ENCODE measurements around the gene DCAF7. TPM values are rescaled to one million over a fixed set of nuclear protein-coding genes. Genes with fewer than 3 reads are reported as not detected.

DCAF7 gene
- total RNA-seq, 1 donor from 2014 or later = 103 TPM

DNA sequence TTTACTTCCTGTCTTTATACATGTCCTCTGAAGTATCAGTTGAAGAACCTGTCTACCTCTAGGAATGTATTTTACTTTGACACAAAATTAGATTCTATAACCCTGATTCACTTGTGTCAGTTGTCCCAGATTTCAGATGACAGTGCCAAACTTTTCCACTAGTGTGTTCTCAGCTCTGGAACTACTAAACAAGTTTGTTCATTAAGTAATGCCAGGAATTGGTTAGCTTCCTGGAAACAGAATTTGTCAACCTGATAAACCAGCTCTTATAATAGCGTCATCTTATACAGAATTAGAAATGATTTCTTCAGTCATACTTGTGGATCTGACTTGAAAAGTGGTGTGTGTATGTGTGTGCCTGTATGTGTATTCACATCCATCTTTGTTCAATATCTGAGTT, 79.3 kb downstream of the DCAF7 start:
- intact Hi-C loops (cut with micrococcal nuclease) = loop anchor here (1.0 to 10.0 kb wide), 3 partner anchors 12 to 665 kb away; partner anchors contain the start of gene TANC2
- Mint-ChIP-seq H3K27ac (no peak overlapping the region), H3K27me3 (no peaks in the 10 kb centered on the region), H3K4me3 (no peak overlapping the region), H3K9me3 (no peaks in the 10 kb centered on the region), H3K4me1 (peaks cover 18% of the 10 kb centered on the region), H3K36me3 (ENCODE audit: low read depth) (peaks cover 26% of the 10 kb centered on the region)
- DNase-seq (no peak), ATAC-seq (ENCODE audit: low read depth) (no peak)
- TF ChIP-seq, protein P1, sequence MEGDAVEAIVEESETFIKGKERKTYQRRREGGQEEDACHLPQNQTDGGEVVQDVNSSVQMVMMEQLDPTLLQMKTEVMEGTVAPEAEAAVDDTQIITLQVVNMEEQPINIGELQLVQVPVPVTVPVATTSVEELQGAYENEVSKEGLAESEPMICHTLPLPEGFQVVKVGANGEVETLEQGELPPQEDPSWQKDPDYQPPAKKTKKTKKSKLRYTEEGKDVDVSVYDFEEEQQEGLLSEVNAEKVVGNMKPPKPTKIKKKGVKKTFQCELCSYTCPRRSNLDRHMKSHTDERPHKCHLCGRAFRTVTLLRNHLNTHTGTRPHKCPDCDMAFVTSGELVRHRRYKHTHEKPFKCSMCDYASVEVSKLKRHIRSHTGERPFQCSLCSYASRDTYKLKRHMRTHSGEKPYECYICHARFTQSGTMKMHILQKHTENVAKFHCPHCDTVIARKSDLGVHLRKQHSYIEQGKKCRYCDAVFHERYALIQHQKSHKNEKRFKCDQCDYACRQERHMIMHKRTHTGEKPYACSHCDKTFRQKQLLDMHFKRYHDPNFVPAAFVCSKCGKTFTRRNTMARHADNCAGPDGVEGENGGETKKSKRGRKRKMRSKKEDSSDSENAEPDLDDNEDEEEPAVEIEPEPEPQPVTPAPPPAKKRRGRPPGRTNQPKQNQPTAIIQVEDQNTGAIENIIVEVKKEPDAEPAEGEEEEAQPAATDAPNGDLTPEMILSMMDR (IDR thresholded peaks at IDR 0.05) = no peak
- ChIA-PET CTCF (interaction anchor here (1.1 kb wide), 1 partner anchor 16 kb away, joined by 3 read pairs; no protein-coding TSS in a partner anchor), POLR2A (interaction anchor here (0.7 to 0.9 kb wide), 2 partner anchors 66 to 433 kb away, joined by 3 read pairs; no protein-coding TSS in a partner anchor)

DNA sequence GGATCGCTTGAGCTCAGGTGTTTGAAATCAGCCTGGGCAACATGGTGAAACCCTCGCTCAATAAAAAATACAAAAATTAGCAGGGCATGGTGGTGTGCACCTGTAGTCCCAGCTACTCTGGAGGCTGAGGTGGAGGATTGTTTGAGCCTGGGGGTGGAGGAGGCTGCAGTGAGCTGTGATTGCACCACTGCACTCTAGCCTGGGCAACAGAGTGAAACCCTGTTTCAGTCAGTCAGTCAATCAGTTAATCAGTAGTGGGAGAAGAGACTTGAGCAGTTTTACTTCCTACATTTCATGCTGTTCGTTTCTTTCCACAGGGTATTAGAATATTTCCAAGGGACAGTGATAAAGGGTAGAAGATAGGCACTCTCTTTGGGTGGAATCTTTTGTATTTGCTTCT, 80.8 kb downstream of the DCAF7 start:
- POLR2A ChIA-PET = no interaction called here

DNA sequence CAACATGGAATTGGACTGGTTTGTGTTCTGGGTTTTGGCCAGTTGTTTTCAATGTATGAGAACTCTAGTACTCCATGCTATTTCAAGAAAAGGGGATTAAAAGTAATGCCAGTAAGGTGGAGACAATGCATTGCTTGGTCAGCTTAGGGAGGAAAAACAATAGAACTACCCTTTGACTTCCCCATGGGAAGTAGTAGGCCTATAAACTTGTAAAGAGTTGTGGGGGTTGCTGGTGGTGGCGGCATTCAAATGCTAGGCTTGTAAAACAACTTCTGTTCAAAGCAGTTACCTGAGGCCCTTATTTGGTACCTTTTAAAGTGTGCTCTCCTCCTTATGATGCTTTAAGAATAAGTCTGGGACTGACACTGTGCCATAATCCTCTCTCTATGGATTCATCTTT, 81.3 kb downstream of the DCAF7 start:
- intact Hi-C loops (cut with micrococcal nuclease) = no loop called here
- ATAC-seq (ENCODE audit: low read depth) = no peak
- Mint-ChIP-seq H3K36me3 (ENCODE audit: low read depth) (peaks cover 46% of the 10 kb centered on the region), H3K27ac (no peak overlapping the region), H3K4me1 (peaks cover 9% of the 10 kb centered on the region), H3K4me3 (no peak overlapping the region), H3K9me3 (no peaks in the 10 kb centered on the region), H3K27me3 (no peaks in the 10 kb centered on the region)
- ChIA-PET POLR2A (no interaction called here), CTCF (no interaction called here)
- no peak for DNase-seq
- TF ChIP-seq, protein P1 (IDR thresholded peaks at IDR 0.05) = no peak

More for the DNA sequence above, 80.8 kb downstream of the DCAF7 start:
- intact Hi-C loops (cut with micrococcal nuclease) = no loop called here
- CTCF ChIA-PET = no interaction called here
- Mint-ChIP-seq H3K9me3 (no peaks in the 10 kb centered on the region), H3K36me3 (ENCODE audit: low read depth) (peaks cover 41% of the 10 kb centered on the region), H3K4me3 (no peak overlapping the region), H3K27me3 (no peaks in the 10 kb centered on the region), H3K4me1 (peaks cover 13% of the 10 kb centered on the region), H3K27ac (no peak overlapping the region)
- DNase-seq (no peak), ATAC-seq (ENCODE audit: low read depth) (no peak)
- TF ChIP-seq, protein P1 (IDR thresholded peaks at IDR 0.05) = no peak

DNA sequence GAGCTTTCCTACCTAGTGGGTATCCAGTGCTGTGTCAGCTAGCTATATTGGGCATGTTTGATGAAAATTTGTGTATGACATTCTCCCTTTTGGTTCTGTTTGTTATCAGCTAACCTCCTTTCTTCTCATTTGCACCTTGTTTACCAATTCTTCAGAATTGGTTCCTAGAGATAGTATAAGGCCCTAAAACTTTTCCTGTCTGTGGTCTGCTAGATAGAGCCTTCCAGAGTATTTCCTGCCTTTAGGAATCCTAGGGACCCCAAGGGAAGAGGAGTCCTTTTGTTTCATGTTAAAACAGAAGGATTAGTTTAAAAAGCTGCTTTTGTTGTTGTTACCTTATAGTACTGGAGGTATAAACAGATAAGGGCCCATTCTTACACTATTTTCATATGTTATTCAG, 83.5 kb downstream of the DCAF7 start:
- TF ChIP-seq, protein P1 (IDR thresholded peaks at IDR 0.05) = no peak
- Mint-ChIP-seq H3K36me3 (ENCODE audit: low read depth) (peaks cover 61% of the 10 kb centered on the region), H3K4me3 (no peak overlapping the region), H3K9me3 (no peaks in the 10 kb centered on the region), H3K4me1 (peaks cover 5% of the 10 kb centered on the region), H3K27me3 (no peaks in the 10 kb centered on the region), H3K27ac (no peak overlapping the region)
- CTCF ChIA-PET = no interaction called here
- ATAC-seq (ENCODE audit: low read depth) (no peak), DNase-seq (no peak)
- intact Hi-C loops (cut with micrococcal nuclease) = no loop called here
- POLR2A ChIA-PET = interaction anchor here (0.6 to 1.1 kb wide), 2 partner anchors 12 kb away, joined by 6 to 8 read pairs; partner anchors contain the start of gene MAP3K3

DNA sequence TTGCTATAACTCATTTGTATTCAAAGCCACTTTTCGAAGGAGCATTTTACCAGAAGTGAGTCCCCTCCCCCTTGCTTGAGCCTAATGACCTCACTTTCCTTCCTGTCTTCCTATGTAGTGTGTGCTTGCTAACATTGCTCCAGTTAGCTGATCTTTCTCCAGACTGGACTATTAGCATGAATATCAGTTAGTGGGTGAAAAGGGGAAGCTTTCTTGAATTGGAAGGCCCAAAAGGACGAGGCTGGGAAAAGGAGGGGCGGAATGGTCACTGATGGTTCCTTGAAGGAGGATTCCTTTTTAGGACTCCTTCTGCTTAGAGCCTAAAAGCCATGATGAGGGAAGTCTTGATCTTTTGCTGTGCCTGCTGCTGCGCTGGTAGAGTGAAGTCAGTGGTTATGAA, 83.9 kb downstream of the DCAF7 start:
- no peak for DNase-seq
- ChIA-PET POLR2A (interaction anchor here (0.6 to 1.1 kb wide), 2 partner anchors 12 kb away, joined by 6 to 8 read pairs; partner anchors contain the start of gene MAP3K3), CTCF (no interaction called here)
- H3K27ac Mint-ChIP-seq = no peak overlapping the region
- intact Hi-C loops (cut with micrococcal nuclease) = no loop called here
- TF ChIP-seq, protein P1 (IDR thresholded peaks at IDR 0.05) = no peak
- no peak overlapping the region for H3K4me3 Mint-ChIP-seq
- no peak for ATAC-seq (ENCODE audit: low read depth)
- no peaks in the 10 kb centered on the region for H3K27me3 Mint-ChIP-seq
- peaks cover 5% of the 10 kb centered on the region for H3K4me1 Mint-ChIP-seq
- H3K9me3 Mint-ChIP-seq = no peaks in the 10 kb centered on the region
- H3K36me3 Mint-ChIP-seq (ENCODE audit: low read depth) = peaks cover 60% of the 10 kb centered on the region

Data from activated B cell treated with CpG ODN at 0.5 μM for 24 hours (primary cell).